Lower leg skin (tissue), 4 donors: Measurements from ENCODE around the gene IVD. TPM values are rescaled to one million over a fixed set of nuclear protein-coding genes. Genes with fewer than 3 reads are reported as not detected.

Experiments
- DNase-seq, 2 donors: peaks; one replicate each; pipeline ENCODE4 v3.0.0-alpha.2; 2019; ENCODE audit warnings: low spot score in 2 of 2
- H3K4me3 ChIP-seq: fragments of 200-600 bp; sonication (generic); 2 replicates; pipeline ENCODE4 v1.5.1; 2017; ENCODE audit warnings: mild to moderate bottlenecking, low read depth; ENCODE audit not compliant: poor library complexity, severe bottlenecking
- POLR2A ChIP-seq, 2 donors: fragments of 450-650 bp; IDR thresholded peaks; one replicate each; pipeline ENCODE4 v1.6.1; 2016 to 2017; ENCODE audit warnings: antibody characterized with exemption in 2 of 2, mild to moderate bottlenecking in 1 of 2, moderate library complexity in 1 of 2
- WGBS, 2 donors: methylation state at CpG; one replicate each; pipeline ENCODE4 v1.1.5; 2018; 5-methylcytosine and 5-hydroxymethylcytosine counted together
- intact Hi-C: fragments of 100-400 bp; cut with DNase I; formaldehyde crosslinking; loops from one replicate; pipeline ENCODE4 v1.15.0; 2023; ENCODE audit warnings: low total_unique reads
- total RNA-seq, 4 donors: library from RNA; depleted of rRNA; stranded (reverse); fragments of >200 nt; gene quantifications; one replicate each; pipeline ENCODE4 v1.1.0, GENCODE V29; 2016
- TF ChIP-seq, protein P1 (sequence below), 3 donors: fragments of 450-650 bp; IDR thresholded peaks; one replicate each; pipeline ENCODE4 v1.5.1; 2016; ENCODE audit warnings: antibody characterized with exemption in 3 of 3, mild to moderate bottlenecking in 3 of 3, moderate library complexity in 2 of 3

Gene IVD
- total RNA-seq, 4 donors from 2014 or later, result 5.9 to 21.1 (median 12.6) TPM

DNA sequence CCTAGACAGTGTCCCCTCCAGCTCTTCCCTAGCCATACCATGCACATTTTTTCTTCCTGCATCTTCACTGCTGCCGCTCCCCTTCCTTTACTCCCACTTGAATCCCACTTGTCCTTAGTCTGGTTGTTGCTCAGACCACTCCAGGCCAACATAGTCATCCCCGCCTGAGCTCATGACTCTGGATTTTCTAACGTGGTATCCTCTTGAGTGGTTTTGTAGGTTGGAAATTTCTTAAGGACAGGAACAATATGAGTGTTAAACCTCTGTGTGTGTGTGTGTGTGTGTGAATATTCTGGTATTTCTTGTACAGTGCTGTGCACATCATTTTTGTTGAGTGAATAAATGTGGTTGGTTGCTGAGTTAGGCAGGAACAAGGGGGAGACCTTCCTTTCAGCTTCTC is 38.3 kb downstream of the IVD start:
- intact Hi-C loops, result no loop called here
- TF ChIP-seq, protein P1, sequence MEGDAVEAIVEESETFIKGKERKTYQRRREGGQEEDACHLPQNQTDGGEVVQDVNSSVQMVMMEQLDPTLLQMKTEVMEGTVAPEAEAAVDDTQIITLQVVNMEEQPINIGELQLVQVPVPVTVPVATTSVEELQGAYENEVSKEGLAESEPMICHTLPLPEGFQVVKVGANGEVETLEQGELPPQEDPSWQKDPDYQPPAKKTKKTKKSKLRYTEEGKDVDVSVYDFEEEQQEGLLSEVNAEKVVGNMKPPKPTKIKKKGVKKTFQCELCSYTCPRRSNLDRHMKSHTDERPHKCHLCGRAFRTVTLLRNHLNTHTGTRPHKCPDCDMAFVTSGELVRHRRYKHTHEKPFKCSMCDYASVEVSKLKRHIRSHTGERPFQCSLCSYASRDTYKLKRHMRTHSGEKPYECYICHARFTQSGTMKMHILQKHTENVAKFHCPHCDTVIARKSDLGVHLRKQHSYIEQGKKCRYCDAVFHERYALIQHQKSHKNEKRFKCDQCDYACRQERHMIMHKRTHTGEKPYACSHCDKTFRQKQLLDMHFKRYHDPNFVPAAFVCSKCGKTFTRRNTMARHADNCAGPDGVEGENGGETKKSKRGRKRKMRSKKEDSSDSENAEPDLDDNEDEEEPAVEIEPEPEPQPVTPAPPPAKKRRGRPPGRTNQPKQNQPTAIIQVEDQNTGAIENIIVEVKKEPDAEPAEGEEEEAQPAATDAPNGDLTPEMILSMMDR (IDR thresholded peaks at IDR 0.05), result no peak
- TF ChIP-seq POLR2A (IDR thresholded peaks at IDR 0.05), result no peak
- H3K4me3 ChIP-seq, result no peak overlapping the region
- no peak for DNase-seq
- 77 to 84% methylated on average over 3 of the region's 3 CpGs for WGBS, 2 donors

- TF ChIP-seq POLR2A (IDR thresholded peaks at IDR 0.05), result no peak
- TF ChIP-seq, protein P1 (IDR thresholded peaks at IDR 0.05), result no peak
- no peak for DNase-seq
- H3K4me3 ChIP-seq, result no peak overlapping the region
- intact Hi-C loops, result no loop called here
- WGBS, 2 donors, result 83 to 84% methylated on average over 5 of the region's 5 CpGs
These were observed 39.1 kb downstream of the IVD start for GRCh38 chr15:40444736-40445135.

DNA sequence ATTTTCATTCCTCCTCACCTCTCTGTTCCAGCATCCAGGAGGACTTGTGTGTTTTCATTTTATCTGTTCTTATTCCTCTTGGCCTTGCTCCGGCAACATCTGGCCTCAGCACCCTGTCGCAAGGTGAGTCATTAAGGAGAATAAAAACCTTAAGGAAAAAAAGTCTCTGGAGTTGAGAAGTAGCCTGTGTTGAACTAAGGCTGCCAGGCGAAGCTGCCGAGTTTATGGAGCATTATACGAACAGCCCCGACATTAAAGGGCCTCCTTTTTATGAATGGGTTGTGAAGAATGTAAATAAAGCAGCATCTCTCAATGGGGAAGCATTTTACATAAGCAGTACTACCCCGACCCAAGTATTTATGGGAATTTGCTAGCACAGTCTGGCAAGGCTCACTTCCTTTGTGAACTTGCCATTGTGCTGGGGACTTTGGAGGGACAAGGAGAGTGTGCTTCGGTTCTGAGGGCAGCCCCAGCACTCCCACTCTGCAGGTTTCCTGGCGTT is 39.9 kb downstream of the IVD start:
- H3K4me3 ChIP-seq, result no peak overlapping the region
- DNase-seq, result no peak
- intact Hi-C loops, result no loop called here
- WGBS, 2 donors, result 58 to 63% methylated on average over 9 of the region's 9 CpGs
- TF ChIP-seq, protein P1 (IDR thresholded peaks at IDR 0.05), result no peak
- no peak for TF ChIP-seq POLR2A (IDR thresholded peaks at IDR 0.05)

- H3K4me3 ChIP-seq, result no peak overlapping the region
- no peak for DNase-seq
- TF ChIP-seq, protein P1 (IDR thresholded peaks at IDR 0.05), result no peak
- TF ChIP-seq POLR2A (IDR thresholded peaks at IDR 0.05), result no peak
- 69 to 85% methylated on average over 3 of the region's 3 CpGs for WGBS, 2 donors
- intact Hi-C loops, result no loop called here
These were observed 40.5 kb downstream of the IVD start for GRCh38 chr15:40446144-40446543.

DNA sequence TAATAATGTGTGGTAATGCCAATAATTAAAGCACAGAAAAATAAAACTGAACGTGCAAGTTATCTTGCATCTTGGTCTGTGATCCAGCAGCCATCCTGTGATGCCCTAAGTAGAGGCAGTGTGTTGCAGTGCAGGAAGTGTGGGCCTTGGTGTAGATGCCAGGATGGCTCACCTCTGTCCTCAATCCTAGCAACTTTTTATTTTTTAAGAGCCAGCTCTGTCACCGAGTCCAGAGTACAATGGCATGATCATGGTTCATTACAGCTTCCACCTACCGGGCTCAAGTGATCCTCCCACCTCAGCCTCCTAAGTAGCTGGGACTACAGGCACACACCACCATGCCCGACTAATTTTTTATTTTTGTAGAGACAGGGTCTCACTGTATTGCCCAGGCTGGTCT is 42.8 kb downstream of the IVD start:
- DNase-seq, result no peak
- WGBS, 2 donors, result 94 to 95% methylated on average over 4 of the region's 4 CpGs
- intact Hi-C loops, result no loop called here
- no peak overlapping the region for H3K4me3 ChIP-seq
- TF ChIP-seq, protein P1 (IDR thresholded peaks at IDR 0.05), result no peak
- TF ChIP-seq POLR2A (IDR thresholded peaks at IDR 0.05), result no peak

DNA sequence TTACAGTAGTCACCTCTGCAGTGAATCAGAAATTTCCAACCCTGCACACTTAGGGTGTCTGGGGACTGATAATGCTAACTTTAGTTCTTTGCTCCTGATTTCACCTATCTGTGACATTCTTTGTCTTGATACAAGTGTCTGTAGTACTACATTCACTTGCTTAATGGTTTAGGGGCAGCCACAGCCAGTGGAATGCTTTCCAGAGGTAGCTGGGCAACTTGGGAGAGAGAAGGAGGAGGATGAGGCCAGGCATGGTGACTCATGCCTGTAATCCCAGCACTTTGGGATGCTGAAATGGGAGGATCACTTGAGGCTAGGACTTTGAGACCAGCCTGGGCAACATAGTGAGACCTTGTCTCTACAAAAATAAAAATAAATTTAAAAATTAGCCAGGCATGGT is 43.7 kb downstream of the IVD start:
- no peak for DNase-seq
- TF ChIP-seq, protein P1 (IDR thresholded peaks at IDR 0.05), result no peak
- no peak for TF ChIP-seq POLR2A (IDR thresholded peaks at IDR 0.05)
- no peak overlapping the region for H3K4me3 ChIP-seq
- intact Hi-C loops, result no loop called here
